Vagina (tissue), 2 donors: ENCODE data around the gene PPFIBP2. TPM values are rescaled to one million over a fixed set of nuclear protein-coding genes. Genes with fewer than 3 reads are reported as not detected.

ENCODE experiments used
- DNase-seq, 2 donors: peaks; one replicate each; pipeline ENCODE4 v3.0.0-alpha.2; 2017; ENCODE audit errors: extremely low spot score in 2 of 2
- H3K27ac ChIP-seq: fragments of 200-600 bp; sonication (generic); one replicate; pipeline ENCODE4 v1.5.1; 2019
- H3K27me3 ChIP-seq: fragments of 200-600 bp; sonication (generic); one replicate; pipeline ENCODE4 v1.5.1; 2019
- H3K36me3 ChIP-seq, 2 donors: fragments of 200-600 bp; sonication (generic); one replicate each; pipeline ENCODE4 v1.5.1; 2017 to 2019
- H3K4me1 ChIP-seq: fragments of 200-600 bp; sonication (generic); one replicate; pipeline ENCODE4 v1.5.1; 2019
- H3K4me3 ChIP-seq, 2 donors: fragments of 200-600 bp; sonication (generic); 1 replicate in 1 of 2; 2 replicates in 1 of 2; pipeline ENCODE4 v1.5.1; 2016 to 2019
- H3K9me3 ChIP-seq: fragments of 200-600 bp; sonication (generic); one replicate; pipeline ENCODE4 v1.5.1; 2019
- CTCF ChIP-seq, 3 experiments: fragments of 450-650 bp in 2 of 3; fragments of 200-600 bp in 1 of 3; sonication (generic) in 1 of 3; IDR thresholded peaks; one replicate each; pipeline ENCODE4 v1.5.1; 2017 to 2019; ENCODE audit warnings: antibody characterized with exemption in 3 of 3, mild to moderate bottlenecking in 2 of 3, moderate library complexity in 2 of 3
- POLR2A ChIP-seq, 2 donors: fragments of 450-650 bp; IDR thresholded peaks; one replicate each; pipeline ENCODE4 v1.6.1; 2017; ENCODE audit warnings: antibody characterized with exemption in 2 of 2, mild to moderate bottlenecking in 2 of 2, moderate library complexity in 2 of 2
- POLR2AphosphoS5 ChIP-seq, 2 donors: sonication (generic); formaldehyde crosslinking; IDR thresholded peaks; one replicate each; pipeline ENCODE4 v1.9.0; 2017; ENCODE audit warnings: antibody characterized with exemption in 2 of 2, mild to moderate bottlenecking in 2 of 2, low read depth in 1 of 2; ENCODE audit not compliant: insufficient read depth in 1 of 2
- intact Hi-C: fragments of 100-400 bp; cut with DNase I; formaldehyde crosslinking; loops from one replicate; pipeline ENCODE4 v1.15.1; 2023
- total RNA-seq: library from RNA; depleted of rRNA; stranded (reverse); fragments of >200 nt; gene quantifications from one replicate; pipeline ENCODE4 v1.2.3, GENCODE V29; 2016

PPFIBP2 gene
- total RNA-seq, 1 donor from 2014 or later, result 48.1 TPM

GRCh38 chr11:7559398-7560283 is 45.8 kb downstream of the PPFIBP2 start:
- Histone ChIP-seq H3K27me3 (no peaks in the 10 kb centered on the region), H3K9me3 (no peaks in the 10 kb centered on the region), H3K27ac (no peak overlapping the region), H3K4me1 (peaks cover 11% of the 10 kb centered on the region), H3K4me3 (no peak overlapping the region), H3K36me3 (no peaks in the 10 kb centered on the region)
- intact Hi-C loops, result no loop called here
- DNase-seq, result no peak
- no peak for TF ChIP-seq POLR2A (IDR thresholded peaks at IDR 0.05)
- TF ChIP-seq POLR2AphosphoS5 (IDR thresholded peaks at IDR 0.05; ENCODE audit: insufficient read depth in 1 of 2, low read depth in 1 of 2), result no peak
- no peak for TF ChIP-seq CTCF (IDR thresholded peaks at IDR 0.05)

GRCh38 chr11:7561562-7561961 is 47.8 kb downstream of the PPFIBP2 start:
- H3K27me3 ChIP-seq, result no peaks in the 10 kb centered on the region
- TF ChIP-seq POLR2A (IDR thresholded peaks at IDR 0.05) (no peak), CTCF (IDR thresholded peaks at IDR 0.05) (no peak), POLR2AphosphoS5 (IDR thresholded peaks at IDR 0.05; ENCODE audit: insufficient read depth in 1 of 2, low read depth in 1 of 2) (no peak)
- no peak for DNase-seq
- intact Hi-C loops, result no loop called here
- H3K4me1 ChIP-seq, result no peaks in the 10 kb centered on the region
- H3K27ac ChIP-seq, result no peak overlapping the region
- no peaks in the 10 kb centered on the region for H3K9me3 ChIP-seq
- H3K36me3 ChIP-seq, result peaks cover 0 to 4% of the 10 kb centered on the region in 2 donors
- no peak overlapping the region for H3K4me3 ChIP-seq

- Histone ChIP-seq H3K4me3 (no peak overlapping the region), H3K9me3 (no peaks in the 10 kb centered on the region), H3K27me3 (no peaks in the 10 kb centered on the region), H3K36me3 (peaks cover 0 to 4% of the 10 kb centered on the region in 2 donors), H3K27ac (no peak overlapping the region), H3K4me1 (no peaks in the 10 kb centered on the region)
- intact Hi-C loops, result no loop called here
- TF ChIP-seq POLR2A (IDR thresholded peaks at IDR 0.05) (no peak), CTCF (IDR thresholded peaks at IDR 0.05) (no peak), POLR2AphosphoS5 (IDR thresholded peaks at IDR 0.05; ENCODE audit: insufficient read depth in 1 of 2, low read depth in 1 of 2) (no peak)
- DNase-seq, result no peak
Measured at GRCh38 chr11:7563281-7563680, 49.5 kb downstream of the PPFIBP2 start.

- Histone ChIP-seq H3K27ac (no peak overlapping the region), H3K36me3 (peaks cover 0 to 4% of the 10 kb centered on the region in 2 donors), H3K27me3 (no peaks in the 10 kb centered on the region), H3K4me1 (no peaks in the 10 kb centered on the region), H3K4me3 (no peak overlapping the region), H3K9me3 (no peaks in the 10 kb centered on the region)
- intact Hi-C loops, result no loop called here
- no peak for TF ChIP-seq POLR2AphosphoS5 (IDR thresholded peaks at IDR 0.05; ENCODE audit: insufficient read depth in 1 of 2, low read depth in 1 of 2)
- TF ChIP-seq POLR2A (IDR thresholded peaks at IDR 0.05), result no peak
- no peak for TF ChIP-seq CTCF (IDR thresholded peaks at IDR 0.05)
- DNase-seq, result no peak
Measured at GRCh38 chr11:7564803-7565202, 51.0 kb downstream of the PPFIBP2 start.

GRCh38 chr11:7567311-7567710 is 53.5 kb downstream of the PPFIBP2 start:
- Histone ChIP-seq H3K4me1 (peaks cover 7% of the 10 kb centered on the region), H3K27me3 (no peaks in the 10 kb centered on the region), H3K9me3 (no peaks in the 10 kb centered on the region), H3K27ac (no peak overlapping the region), H3K4me3 (no peak overlapping the region), H3K36me3 (peaks cover 0 to 4% of the 10 kb centered on the region in 2 donors)
- TF ChIP-seq POLR2AphosphoS5 (IDR thresholded peaks at IDR 0.05; ENCODE audit: insufficient read depth in 1 of 2, low read depth in 1 of 2), result no peak
- no peak for TF ChIP-seq CTCF (IDR thresholded peaks at IDR 0.05)
- no peak for TF ChIP-seq POLR2A (IDR thresholded peaks at IDR 0.05)
- intact Hi-C loops, result no loop called here
- DNase-seq, result no peak
